Astrocyte (in vitro differentiated cells and primary cell): ENCODE data around the gene RHEBL1. TPM values are rescaled to one million over a fixed set of nuclear protein-coding genes. Genes with fewer than 3 reads are reported as not detected.
A peak's percentile ranks its signal among the peaks of the same experiment; 100 is the strongest.

ENCODE experiments used
- DNase-seq: peaks from one replicate; pipeline ENCODE4 v3.0.0-alpha.2; 2010; ENCODE audit warnings: low read depth
- FAIRE-seq: peaks from 2 replicates; lab custom pipeline; 2011; peaks lifted over from hg19 to GRCh38; lab: Jason Lieb, UNC
- H2AFZ ChIP-seq: 2 replicates; pipeline ENCODE4 v1.6.0; 2012; ENCODE audit warnings: low read depth, low read length, inconsistent platforms
- H3K27ac ChIP-seq: 2 replicates; pipeline ENCODE4 v1.5.1; 2011; ENCODE audit warnings: low read depth, low read length, inconsistent platforms
- H3K27me3 ChIP-seq: 2 replicates; pipeline ENCODE4 v1.6.0; 2011; ENCODE audit warnings: low read length, inconsistent platforms; ENCODE audit not compliant: insufficient read depth
- H3K36me3 ChIP-seq: 2 replicates; pipeline ENCODE4 v1.5.1; 2011; ENCODE audit warnings: low read length, inconsistent platforms; ENCODE audit not compliant: insufficient read depth
- H3K4me1 ChIP-seq: 2 replicates; pipeline ENCODE4 v1.5.1; 2011; ENCODE audit warnings: low read length, inconsistent platforms; ENCODE audit not compliant: insufficient read depth
- H3K4me2 ChIP-seq: 2 replicates; pipeline ENCODE4 v1.6.0; 2012; ENCODE audit warnings: low read length, inconsistent platforms
- H3K4me3 ChIP-seq: 2 replicates; pipeline ENCODE4 v1.5.1; 2011; ENCODE audit warnings: low read depth, mild to moderate bottlenecking, low read length, inconsistent platforms; ENCODE audit not compliant: insufficient read depth
- H3K79me2 ChIP-seq: 2 replicates; pipeline ENCODE4 v1.6.0; 2012; ENCODE audit warnings: mild to moderate bottlenecking, low read length, inconsistent platforms; ENCODE audit not compliant: insufficient read depth
- H3K9ac ChIP-seq: 2 replicates; pipeline ENCODE4 v1.6.0; 2012; ENCODE audit warnings: mild to moderate bottlenecking, low read length, inconsistent platforms
- H3K9me3 ChIP-seq: 2 replicates; pipeline ENCODE4 v1.5.1; 2012; ENCODE audit warnings: low read depth, mild to moderate bottlenecking, low read length, inconsistent platforms; ENCODE audit not compliant: insufficient read depth
- H4K20me1 ChIP-seq: 2 replicates; pipeline ENCODE4 v1.6.0; 2012; ENCODE audit warnings: low read length, inconsistent platforms; ENCODE audit not compliant: insufficient read depth
- H3K27ac Mint-ChIP-seq: one replicate; pipeline ENCODE4 v1.8.0; 2021; ENCODE audit warnings: mild to moderate bottlenecking, mixed read lengths; ENCODE audit not compliant: unreplicated experiment
- H3K27me3 Mint-ChIP-seq: one replicate; pipeline ENCODE4 v1.8.0; 2021; ENCODE audit warnings: low read depth, mixed read lengths; ENCODE audit not compliant: unreplicated experiment
- H3K36me3 Mint-ChIP-seq: one replicate; pipeline ENCODE4 v1.8.0; 2021; ENCODE audit warnings: low read depth, mixed read lengths; ENCODE audit not compliant: unreplicated experiment
- H3K4me1 Mint-ChIP-seq: one replicate; pipeline ENCODE4 v1.8.0; 2021; ENCODE audit warnings: low read depth, mixed read lengths; ENCODE audit not compliant: unreplicated experiment
- H3K4me3 Mint-ChIP-seq: one replicate; pipeline ENCODE4 v1.8.0; 2021; ENCODE audit warnings: mild to moderate bottlenecking, moderate library complexity, mixed read lengths; ENCODE audit not compliant: unreplicated experiment
- H3K9me3 Mint-ChIP-seq: one replicate; pipeline ENCODE4 v1.8.0; 2021; ENCODE audit warnings: mild to moderate bottlenecking, mixed read lengths; ENCODE audit not compliant: unreplicated experiment
- CTCF ChIP-seq: IDR thresholded peaks from 2 replicates; pipeline ENCODE4 v1.5.1; 2011; ENCODE audit warnings: low read depth, mild to moderate bottlenecking, inconsistent platforms, low read length, moderate library complexity; ENCODE audit not compliant: insufficient read depth
- EZH2 ChIP-seq: IDR thresholded peaks from 2 replicates; pipeline ENCODE4 v1.6.1; 2012; ENCODE audit warnings: mild to moderate bottlenecking, low read length, inconsistent platforms; ENCODE audit not compliant: insufficient read depth
- total RNA-seq: library from RNA; stranded (reverse); gene quantifications from 2 replicates; pipeline ENCODE4 v1.2.1, GENCODE V29; 2021

Gene RHEBL1
- total RNA-seq, 1 donor from 2014 or later = 1.3 TPM

- H4K20me1 ChIP-seq = peaks cover 71% of the 10 kb centered on the region
- H3K27ac Mint-ChIP-seq = no peak overlapping the region
- no peaks in the 10 kb centered on the region for H3K27me3 ChIP-seq
- no peak overlapping the region for H2AFZ ChIP-seq
- DNase-seq (no peak), FAIRE-seq (no peak)
- no peak overlapping the region for H3K9ac ChIP-seq
- peaks cover 8% of the 10 kb centered on the region for H3K79me2 ChIP-seq
- no peaks in the 10 kb centered on the region for H3K4me1 ChIP-seq
- H3K36me3 ChIP-seq = peaks cover 51% of the 10 kb centered on the region
- no peaks in the 10 kb centered on the region for H3K4me1 Mint-ChIP-seq
- no peak overlapping the region for H3K27ac ChIP-seq
- no peak overlapping the region for H3K4me3 Mint-ChIP-seq
- no peaks in the 10 kb centered on the region for H3K9me3 ChIP-seq
- no peak for TF ChIP-seq EZH2
- TF ChIP-seq CTCF = no peak
- no peaks in the 10 kb centered on the region for H3K9me3 Mint-ChIP-seq
- H3K36me3 Mint-ChIP-seq = peaks cover 18% of the 10 kb centered on the region
- no peak overlapping the region for H3K4me2 ChIP-seq
- no peaks in the 10 kb centered on the region for H3K27me3 Mint-ChIP-seq
- H3K4me3 ChIP-seq = no peak overlapping the region
Measured at GRCh38 chr12:49028666-49029275, 41.0 kb downstream of the RHEBL1 start.

GRCh38 chr12:49027846-49028555 lies 41.8 kb downstream of the RHEBL1 start:
- no peak overlapping the region for H3K4me2 ChIP-seq
- peaks cover 63% of the 10 kb centered on the region for H4K20me1 ChIP-seq
- no peaks in the 10 kb centered on the region for H3K9me3 Mint-ChIP-seq
- H3K79me2 ChIP-seq = peaks cover 8% of the 10 kb centered on the region
- H2AFZ ChIP-seq = no peak overlapping the region
- H3K9me3 ChIP-seq = no peaks in the 10 kb centered on the region
- no peak overlapping the region for H3K4me3 ChIP-seq
- no peak overlapping the region for H3K27ac ChIP-seq
- H3K4me3 Mint-ChIP-seq = no peak overlapping the region
- TF ChIP-seq EZH2 = no peak
- TF ChIP-seq CTCF = no peak
- no peaks in the 10 kb centered on the region for H3K4me1 ChIP-seq
- no peak for DNase-seq
- H3K4me1 Mint-ChIP-seq = no peaks in the 10 kb centered on the region
- H3K27ac Mint-ChIP-seq = peak overlapping the region; percentile 47
- H3K9ac ChIP-seq = no peak overlapping the region
- H3K36me3 ChIP-seq = peaks cover 54% of the 10 kb centered on the region
- peaks cover 24% of the 10 kb centered on the region for H3K36me3 Mint-ChIP-seq
- no peaks in the 10 kb centered on the region for H3K27me3 Mint-ChIP-seq
- no peak for FAIRE-seq
- no peaks in the 10 kb centered on the region for H3K27me3 ChIP-seq
